ENCODE results near the gene COMT. TPM values are rescaled to one million over a fixed set of nuclear protein-coding genes. Genes with fewer than 3 reads are reported as not detected.

The COMT gene
- total and polyA plus RNA-seq, 5 experiments from 2014 or later = 40.7 to 97.2 (median 92.1) TPM

DNA sequence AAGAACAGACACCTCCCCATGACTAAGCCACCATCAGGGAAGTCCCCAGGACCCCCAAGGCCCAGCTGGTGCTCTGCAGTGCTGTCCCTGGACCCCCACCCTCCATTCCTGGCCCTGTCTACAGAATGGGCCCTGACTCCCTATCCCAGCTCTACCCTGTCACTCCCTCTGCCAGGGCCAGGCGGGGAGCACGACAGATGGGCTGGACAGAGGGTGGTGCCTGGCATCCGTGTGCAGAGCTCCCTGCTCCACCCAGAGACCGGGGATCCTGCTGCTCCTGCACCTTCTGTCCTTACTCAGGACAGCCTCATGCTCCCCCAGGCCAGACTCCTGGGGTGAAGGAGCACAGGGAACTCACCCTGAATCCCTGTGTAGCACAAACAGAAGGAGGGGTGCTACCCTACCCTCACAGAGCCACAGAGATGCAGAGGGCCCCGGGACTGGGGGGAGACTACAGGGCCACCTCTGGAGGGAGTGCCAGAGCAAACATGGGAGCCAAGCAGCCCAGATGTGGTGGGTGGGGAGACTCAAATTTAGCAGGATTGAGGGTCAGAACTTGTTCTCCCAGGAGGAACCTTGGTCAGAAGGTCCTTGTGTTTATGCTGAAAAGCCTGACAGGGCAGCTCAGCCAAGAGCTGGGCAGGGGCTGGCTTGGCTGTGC lies 73.1 kb downstream of the COMT start:
- Mint-ChIP-seq H3K27ac (no peak overlapping the region), H3K36me3 (no peaks in the 10 kb centered on the region), H3K4me1 (peaks cover 2 to 22% (median 17%) of the 10 kb centered on the region in 4 donors), H3K27me3 (no peaks in the 10 kb centered on the region), H3K9me3 (no peaks in the 10 kb centered on the region), H3K4me3 (peak overlapping the region in 7 of 10 donors; percentile 11 to 87 (median 80))
- peak in 1 of 10 donors; percentile 43 for DNase-seq
- POLR2A ChIA-PET = no interaction called here
- ATAC-seq = no peak

DNA sequence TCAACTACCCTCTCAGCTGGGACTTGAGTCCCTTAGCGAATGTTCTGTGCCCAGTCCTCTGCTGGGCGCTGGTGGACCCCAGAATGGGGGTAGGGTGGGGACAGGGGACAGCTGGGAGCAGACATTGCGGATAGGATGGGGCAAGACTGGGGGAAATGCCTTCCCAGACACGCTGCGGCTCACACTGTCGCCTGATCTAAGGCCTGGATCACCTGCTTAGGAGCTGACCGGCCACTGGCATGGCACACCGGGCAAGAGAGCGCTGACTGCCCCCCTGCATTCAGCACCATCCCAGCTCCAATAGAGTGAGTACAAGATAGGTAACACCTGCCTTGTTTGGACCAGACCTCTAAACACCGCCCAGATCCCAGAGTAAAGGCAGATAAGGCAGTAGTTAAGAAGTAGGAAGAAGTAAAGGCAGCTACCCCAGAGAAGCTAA lies 73.6 kb downstream of the COMT start:
- DNase-seq (peak in 1 of 10 donors; percentile 45), ATAC-seq (no peak)
- Mint-ChIP-seq H3K27me3 (no peaks in the 10 kb centered on the region), H3K4me1 (peaks cover 2 to 26% (median 20%) of the 10 kb centered on the region in 4 donors), H3K27ac (no peak overlapping the region), H3K9me3 (no peaks in the 10 kb centered on the region), H3K36me3 (no peaks in the 10 kb centered on the region), H3K4me3 (peak overlapping the region; percentile 60 to 87 (median 77))
- POLR2A ChIA-PET = interaction anchor here (0.8 to 1.3 kb wide), 3 partner anchors 9 to 101 kb away, joined by 3 to 5 read pairs (median 3); partner anchors contain the start of gene RANBP1

DNA sequence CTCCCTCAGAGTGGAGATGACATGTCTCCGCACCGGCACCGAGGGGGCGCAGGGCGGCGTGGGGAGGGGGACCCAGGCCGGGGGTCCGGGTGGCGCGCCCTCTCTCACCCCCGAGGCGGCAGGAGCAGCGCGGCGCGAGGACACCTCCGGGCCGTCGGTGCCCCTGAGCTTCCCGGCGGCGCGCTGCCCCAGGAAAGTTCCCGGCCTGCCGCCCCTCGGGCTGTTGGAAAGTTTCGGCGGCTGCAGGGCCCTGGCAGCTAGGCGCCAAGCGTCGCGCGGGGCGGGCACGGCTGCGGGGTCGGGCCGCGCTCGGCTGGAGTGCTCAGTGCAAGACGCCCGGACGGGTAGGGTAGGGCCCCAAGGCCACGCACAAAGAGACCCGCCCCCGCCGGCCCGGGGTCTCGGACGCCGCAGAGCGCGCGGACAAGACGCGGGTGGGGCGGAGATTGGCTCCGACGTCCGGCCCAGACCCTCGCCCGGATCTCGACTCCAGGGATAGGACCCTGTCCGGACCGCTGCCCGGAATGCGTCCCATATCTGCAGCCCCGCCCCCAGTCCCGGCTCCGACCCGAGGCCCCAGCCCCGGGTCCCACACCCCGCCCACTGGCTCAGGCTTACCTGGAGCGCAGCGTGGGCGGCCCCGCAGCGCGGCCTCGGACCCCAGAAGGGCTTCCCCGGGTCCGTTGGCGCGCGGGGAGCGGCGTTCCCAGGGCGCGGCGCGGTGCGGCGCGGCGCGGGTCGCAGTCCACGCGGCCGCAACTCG lies 74.6 kb downstream of the COMT start:
- no peaks in the 10 kb centered on the region for H3K27me3 Mint-ChIP-seq
- ATAC-seq = peak in 1 of 2 donors; percentile 12
- peak overlapping the region in 3 of 10 donors; percentile 62 to 87 (median 72) for H3K4me3 Mint-ChIP-seq
- POLR2A ChIA-PET = interaction anchor here (0.8 to 1.3 kb wide), 3 partner anchors 8 to 100 kb away, joined by 3 to 5 read pairs (median 3); partner anchors contain the start of gene RANBP1
- DNase-seq = peak in 8 of 10 donors; percentile 15 to 62 (median 27)
- no peaks in the 10 kb centered on the region for H3K36me3 Mint-ChIP-seq
- H3K4me1 Mint-ChIP-seq = peaks cover 2 to 30% (median 25%) of the 10 kb centered on the region in 4 donors
- H3K9me3 Mint-ChIP-seq = no peaks in the 10 kb centered on the region
- no peak overlapping the region for H3K27ac Mint-ChIP-seq

DNA sequence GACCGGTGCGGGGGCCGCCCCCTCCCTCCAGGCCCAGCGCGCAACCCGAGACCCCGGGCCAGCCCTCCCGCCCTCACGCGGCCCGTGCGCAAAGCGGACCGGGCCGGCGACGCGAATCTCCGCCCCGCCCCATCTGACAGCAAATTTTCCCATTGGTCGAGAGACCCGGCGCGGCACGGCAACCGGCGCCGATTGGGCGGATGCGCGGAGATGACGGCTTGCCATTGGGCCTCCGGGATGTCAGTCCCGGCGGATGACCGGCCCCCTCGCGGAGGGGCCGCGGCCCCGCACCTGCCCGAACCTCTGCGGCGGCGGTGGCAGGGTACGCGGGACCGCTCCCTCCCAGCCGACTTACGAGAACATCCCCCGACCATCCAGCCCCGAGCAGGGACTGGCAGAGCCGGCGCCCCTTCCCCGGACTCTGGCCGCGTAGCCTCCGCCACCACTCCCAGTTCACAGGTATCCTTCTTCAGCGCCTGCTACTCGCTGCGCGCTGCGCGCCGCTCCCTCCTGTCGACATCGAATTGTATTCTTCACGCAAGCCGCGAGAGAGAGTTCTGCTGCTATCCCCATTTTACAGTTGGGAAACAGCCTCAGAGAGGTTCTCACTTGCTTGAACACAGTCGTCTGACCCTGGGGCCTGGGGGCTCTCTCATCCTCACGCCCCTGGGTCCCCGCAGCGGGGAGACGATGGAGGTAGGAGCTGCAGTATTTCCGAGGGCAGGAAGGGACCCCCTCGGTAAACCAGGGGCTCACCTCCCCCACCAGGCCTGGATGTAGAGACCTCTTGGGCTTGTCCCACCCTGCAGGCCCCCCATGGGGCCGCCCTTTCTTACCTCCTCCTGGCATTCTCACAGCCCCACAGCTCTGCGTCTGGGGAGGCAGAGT lies 75.4 kb downstream of the COMT start, which contains the start of gene ARVCF:
Gene ARVCF (minus strand): TSS at position 90 of the 888 bp plus-strand sequence. CDS start 26,029 bp downstream, outside the sequence.
- Mint-ChIP-seq H3K9me3 (no peaks in the 10 kb centered on the region), H3K27ac (peak within 1 kb of the TSS in 8 of 10 donors; percentile 6 to 83 (median 64)), H3K4me1 (peaks cover 5 to 36% (median 32%) of the 10 kb centered on the region in 4 donors), H3K4me3 (peak within 1 kb of the TSS; percentile 84 to 93 (median 89)), H3K36me3 (no peaks in the 10 kb centered on the region), H3K27me3 (no peaks in the 10 kb centered on the region)
- DNase-seq = peak; percentile 85 to 95 (median 92)
- POLR2A ChIA-PET = interaction anchor here (0.5 to 1.4 kb wide), 3 partner anchors 13 to 101 kb away, joined by 3 to 8 read pairs (median 5); partner anchors contain the start of gene TRMT2A
- ATAC-seq = peak; percentile 68 to 74

DNA sequence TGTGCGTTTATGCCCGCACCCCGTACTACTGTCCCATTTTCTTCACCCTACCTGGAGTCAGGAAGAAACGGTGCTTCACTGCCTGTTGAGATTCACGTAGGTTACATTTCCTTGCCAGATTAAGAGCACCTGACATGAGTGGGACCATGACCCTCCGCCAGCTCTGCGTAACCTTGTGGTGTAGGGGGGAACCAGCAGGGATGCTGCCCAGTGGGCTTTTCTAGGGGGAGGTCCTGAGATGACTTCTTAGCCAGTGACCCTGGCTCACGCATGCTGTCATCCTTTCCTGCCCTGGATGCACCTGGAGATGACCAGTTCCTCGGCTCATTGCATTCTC lies 76.0 kb downstream of the COMT start:
- peaks cover 11 to 42% (median 37%) of the 10 kb centered on the region in 4 donors for H3K4me1 Mint-ChIP-seq
- POLR2A ChIA-PET = interaction anchor here (0.7 to 1.4 kb wide), 2 partner anchors 98 to 100 kb away, joined by 3 to 8 read pairs; partner anchors contain the start of gene TRMT2A
- ATAC-seq = no peak
- peak overlapping the region in 4 of 10 donors; percentile 43 to 71 (median 55) for H3K27ac Mint-ChIP-seq
- H3K9me3 Mint-ChIP-seq = no peaks in the 10 kb centered on the region
- no peak for DNase-seq
- no peaks in the 10 kb centered on the region for H3K36me3 Mint-ChIP-seq
- peak overlapping the region; percentile 84 to 93 (median 89) for H3K4me3 Mint-ChIP-seq
- H3K27me3 Mint-ChIP-seq = no peaks in the 10 kb centered on the region

DNA sequence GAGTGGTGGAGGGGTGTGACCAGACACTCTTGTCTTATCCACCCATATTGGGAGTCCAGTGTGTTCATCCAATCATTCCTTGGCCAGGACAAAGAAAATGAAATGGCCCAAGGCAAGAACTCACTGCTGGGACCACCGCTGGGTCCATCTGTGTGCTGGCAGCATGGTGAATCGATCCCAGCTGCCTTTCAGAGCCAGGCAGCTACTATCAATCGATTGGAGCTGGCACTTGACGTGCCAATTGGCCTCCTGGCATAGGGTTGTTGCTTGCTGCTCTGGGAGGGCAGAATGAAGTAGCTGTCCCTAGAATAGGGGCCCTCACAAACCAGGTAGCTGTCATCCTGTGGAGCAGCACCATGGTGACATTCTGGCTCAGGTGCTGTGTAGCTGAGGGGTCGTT lies 76.4 kb downstream of the COMT start:
- Mint-ChIP-seq H3K9me3 (no peaks in the 10 kb centered on the region), H3K27me3 (no peaks in the 10 kb centered on the region), H3K4me3 (peak overlapping the region; percentile 30 to 93 (median 88)), H3K4me1 (peaks cover 11 to 44% (median 41%) of the 10 kb centered on the region in 4 donors), H3K27ac (peak overlapping the region in 1 of 10 donors; percentile 50), H3K36me3 (no peaks in the 10 kb centered on the region)
- peak in 1 of 10 donors; percentile 56 for DNase-seq
- POLR2A ChIA-PET = interaction anchor here (0.7 to 1.4 kb wide), 2 partner anchors 97 to 100 kb away, joined by 3 to 8 read pairs; partner anchors contain the start of gene TRMT2A
- no peak for ATAC-seq

Small RNA genes lying within 50 kb of the gene (microRNA-seq; reads per million reads assigned to microRNA genes)
- gene MIR4761 (ENCODE audit: borderline microRNAs expressed) = not detected

Other genes starting within 250 kb of the COMT start
- gene SEPTIN5, start 227.3 kb upstream of the COMT start, total RNA-seq = 1 to 10 TPM in 1 of 2 experiments, under 1 TPM in 1; 0.55 to 1.5 TPM
- under 1 TPM in 1 of 3 donors, not detected in 2; 0.32 TPM for gene SEPTIN5, start 227.3 kb upstream of the COMT start, polyA plus RNA-seq
- gene GP1BB, start 218.2 kb upstream of the COMT start, total RNA-seq = under 1 TPM in 1 of 2 experiments, not detected in 1; 0.34 TPM
- gene GP1BB, start 218.2 kb upstream of the COMT start, polyA plus RNA-seq = not detected
- not detected for gene TBX1, start 181.0 kb upstream of the COMT start, total RNA-seq
- not detected for gene TBX1, start 181.0 kb upstream of the COMT start, polyA plus RNA-seq
- 10 to 100 TPM; 11.0 to 12.5 TPM for gene GNB1L, start 86.9 kb upstream of the COMT start, total RNA-seq
- gene GNB1L, start 86.9 kb upstream of the COMT start, polyA plus RNA-seq = 10 to 100 TPM; 12.2 to 18.7 (median 17.3) TPM
- 10 to 100 TPM; 30.9 to 33.0 TPM for gene RTL10, start 86.9 kb upstream of the COMT start, total RNA-seq
- 10 to 100 TPM in 2 of 3 donors, 1 to 10 TPM in 1; 7.0 to 14.3 (median 13.4) TPM for gene RTL10, start 86.9 kb upstream of the COMT start, polyA plus RNA-seq
- gene TXNRD2, start within 50 bp of the COMT start, total RNA-seq = 10 to 100 TPM; 33.4 to 33.8 TPM
- gene TXNRD2, start within 50 bp of the COMT start, polyA plus RNA-seq = 10 to 100 TPM in 2 of 3 donors, 1 to 10 TPM in 1; 6.5 to 14.9 (median 10.6) TPM
- 1 to 10 TPM; 4.6 to 5.1 TPM for gene ARVCF, start 75.1 kb downstream of the COMT start, total RNA-seq
- 1 to 10 TPM in 2 of 3 donors, under 1 TPM in 1; 0.53 to 1.5 (median 1.1) TPM for gene ARVCF, start 75.1 kb downstream of the COMT start, polyA plus RNA-seq
- gene TANGO2, start 79.3 kb downstream of the COMT start, total RNA-seq = 10 to 100 TPM; 37.5 to 38.0 TPM
- gene TANGO2, start 79.3 kb downstream of the COMT start, polyA plus RNA-seq = 10 to 100 TPM; 22.6 to 36.2 (median 26.4) TPM
- gene DGCR8, start 138.5 kb downstream of the COMT start, total RNA-seq = 10 to 100 TPM; 51.3 to 53.3 TPM
- 1 to 10 TPM; 4.0 to 6.0 (median 4.4) TPM for gene DGCR8, start 138.5 kb downstream of the COMT start, polyA plus RNA-seq
- gene RANBP1, start 174.3 kb downstream of the COMT start, total RNA-seq = 10 to 100 TPM; 64.0 to 67.0 TPM
- gene RANBP1, start 174.3 kb downstream of the COMT start, polyA plus RNA-seq = 100 to 1,000 TPM in 1 of 3 donors, 10 to 100 TPM in 2; 72.5 to 106 (median 92.7) TPM
- 100 to 1,000 TPM; 120 to 123 TPM for gene TRMT2A, start 175.5 kb downstream of the COMT start, total RNA-seq
- 10 to 100 TPM; 24.8 to 36.8 (median 32.5) TPM for gene TRMT2A, start 175.5 kb downstream of the COMT start, polyA plus RNA-seq
- 10 to 100 TPM; 93.5 to 99.2 TPM for gene ZDHHC8, start 190.0 kb downstream of the COMT start, total RNA-seq
- 1 to 10 TPM; 1.4 to 4.6 (median 2.6) TPM for gene ZDHHC8, start 190.0 kb downstream of the COMT start, polyA plus RNA-seq
- gene CCDC188, start 209.3 kb downstream of the COMT start, total RNA-seq = not detected
- gene CCDC188, start 209.3 kb downstream of the COMT start, polyA plus RNA-seq = not detected

Measured in naive thymus-derived CD8-positive, alpha-beta T cell (primary cell).